Omental fat pad (tissue), 4 donors: Measurements from ENCODE around the gene DIP2C. TPM values are rescaled to one million over a fixed set of nuclear protein-coding genes. Genes with fewer than 3 reads are reported as not detected.

ENCODE experiments used
- ATAC-seq: fragments of 150-250 bp; one replicate; pipeline ENCODE4 v1.9.1; 2016; ENCODE audit warnings: mild to moderate bottlenecking, moderate library complexity; ENCODE audit not compliant: low FRiP score
- DNase-seq: peaks from one replicate; pipeline ENCODE4 v3.0.0-alpha.2; 2019; ENCODE audit warnings: low spot score
- total RNA-seq, 4 donors: library from RNA; depleted of rRNA; stranded (reverse); fragments of >200 nt; gene quantifications; one replicate each; pipeline ENCODE4 v1.1.0, GENCODE V29; 2016
- TF ChIP-seq, protein P1 (sequence below), 3 donors: fragments of 450-650 bp; IDR thresholded peaks; one replicate each; pipeline ENCODE4 v1.5.1; 2016 to 2017; ENCODE audit warnings: antibody characterized with exemption in 3 of 3, mild to moderate bottlenecking in 3 of 3, moderate library complexity in 2 of 3

DIP2C gene
- total RNA-seq, 4 donors from 2014 or later = 19.7 to 56.5 (median 31.1) TPM

DNA sequence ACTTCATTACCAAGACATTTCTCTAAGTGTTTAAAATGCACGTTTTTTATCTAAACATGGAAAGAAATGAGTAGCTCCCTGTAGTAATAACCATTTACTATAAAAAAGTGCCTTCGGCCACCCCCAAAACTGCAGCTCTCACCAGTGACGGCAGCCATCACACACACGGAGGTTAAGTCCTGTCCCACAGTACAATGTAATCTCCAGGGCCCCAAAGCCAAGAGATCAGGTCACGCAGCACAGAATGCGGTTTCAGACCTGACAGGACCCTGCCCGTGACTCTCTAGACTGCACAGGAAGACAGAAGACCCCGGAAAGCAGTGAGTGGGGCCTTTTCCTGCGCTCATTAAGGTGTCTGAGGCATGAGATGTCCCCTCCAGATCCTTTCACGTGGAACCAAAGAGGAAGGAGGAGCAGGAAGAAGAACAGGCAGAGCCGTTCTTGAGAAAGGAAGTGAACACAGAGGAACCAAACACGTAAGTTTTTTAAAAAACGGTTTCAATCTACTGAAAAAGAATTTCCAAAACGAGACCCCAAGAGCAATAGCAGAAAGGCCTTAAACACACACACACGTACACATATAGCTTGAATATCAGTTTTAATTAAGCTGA lies 428.5 kb downstream of the DIP2C start:
- ATAC-seq = no peak
- TF ChIP-seq, protein P1, sequence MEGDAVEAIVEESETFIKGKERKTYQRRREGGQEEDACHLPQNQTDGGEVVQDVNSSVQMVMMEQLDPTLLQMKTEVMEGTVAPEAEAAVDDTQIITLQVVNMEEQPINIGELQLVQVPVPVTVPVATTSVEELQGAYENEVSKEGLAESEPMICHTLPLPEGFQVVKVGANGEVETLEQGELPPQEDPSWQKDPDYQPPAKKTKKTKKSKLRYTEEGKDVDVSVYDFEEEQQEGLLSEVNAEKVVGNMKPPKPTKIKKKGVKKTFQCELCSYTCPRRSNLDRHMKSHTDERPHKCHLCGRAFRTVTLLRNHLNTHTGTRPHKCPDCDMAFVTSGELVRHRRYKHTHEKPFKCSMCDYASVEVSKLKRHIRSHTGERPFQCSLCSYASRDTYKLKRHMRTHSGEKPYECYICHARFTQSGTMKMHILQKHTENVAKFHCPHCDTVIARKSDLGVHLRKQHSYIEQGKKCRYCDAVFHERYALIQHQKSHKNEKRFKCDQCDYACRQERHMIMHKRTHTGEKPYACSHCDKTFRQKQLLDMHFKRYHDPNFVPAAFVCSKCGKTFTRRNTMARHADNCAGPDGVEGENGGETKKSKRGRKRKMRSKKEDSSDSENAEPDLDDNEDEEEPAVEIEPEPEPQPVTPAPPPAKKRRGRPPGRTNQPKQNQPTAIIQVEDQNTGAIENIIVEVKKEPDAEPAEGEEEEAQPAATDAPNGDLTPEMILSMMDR (IDR thresholded peaks at IDR 0.05) = no peak
- DNase-seq = no peak

DNA sequence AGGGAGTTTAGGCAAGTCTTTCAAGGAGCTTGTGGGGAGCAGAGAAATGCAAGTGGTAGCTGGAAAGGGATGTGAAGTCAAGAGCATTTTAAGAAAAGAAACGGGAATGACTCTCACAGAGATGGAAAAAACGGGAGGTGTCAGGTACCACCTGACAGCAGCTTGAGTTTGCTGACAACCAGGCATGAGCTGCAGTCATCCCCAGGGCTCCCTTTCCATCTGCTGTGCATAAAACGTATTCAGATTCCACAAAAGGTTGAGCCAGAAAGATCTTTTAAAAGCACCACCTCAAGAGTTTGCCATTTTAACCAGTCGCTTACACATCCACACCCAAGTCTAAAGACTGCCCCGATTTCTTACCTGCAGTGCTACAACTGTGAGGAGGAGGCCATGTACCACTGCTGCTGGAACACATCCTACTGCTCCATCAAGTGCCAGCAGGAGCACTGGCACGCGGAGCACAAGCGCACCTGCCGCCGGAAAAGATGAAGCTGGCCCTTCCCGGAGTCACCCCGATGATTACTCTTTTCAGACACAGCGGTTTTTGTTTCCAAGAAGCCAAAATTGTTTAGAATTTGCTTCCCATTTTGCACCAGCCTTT lies 437.4 kb downstream of the DIP2C start:
- TF ChIP-seq, protein P1 (IDR thresholded peaks at IDR 0.05) = no peak
- ATAC-seq (no peak), DNase-seq (no peak)

DNA sequence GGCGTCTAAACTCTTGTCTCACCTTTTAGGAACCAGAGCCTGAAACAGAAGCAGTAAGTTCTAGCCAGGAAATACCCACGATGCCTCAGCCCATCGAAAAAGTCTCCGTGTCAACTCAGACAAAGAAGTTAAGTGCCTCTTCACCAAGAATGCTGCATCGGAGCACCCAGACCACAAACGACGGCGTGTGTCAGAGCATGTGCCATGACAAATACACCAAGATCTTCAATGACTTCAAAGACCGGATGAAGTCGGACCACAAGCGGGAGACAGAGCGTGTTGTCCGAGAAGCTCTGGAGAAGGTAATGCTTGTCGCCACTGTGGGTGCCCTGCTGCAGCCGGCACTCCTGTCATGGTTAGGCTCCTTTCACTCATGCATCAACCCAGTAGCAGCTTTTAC lies 441.2 kb downstream of the DIP2C start:
- DNase-seq = no peak
- ATAC-seq = no peak
- TF ChIP-seq, protein P1 (IDR thresholded peaks at IDR 0.05) = no peak

GRCh38 chr10:247480-247879 lies 442.0 kb downstream of the DIP2C start:
- TF ChIP-seq, protein P1 (IDR thresholded peaks at IDR 0.05) = no peak
- DNase-seq (no peak), ATAC-seq (no peak)

- no peak for ATAC-seq
- no peak for DNase-seq
- TF ChIP-seq, protein P1 (IDR thresholded peaks at IDR 0.05) = no peak
Observed at GRCh38 chr10:246431-246830, 443.0 kb downstream of the DIP2C start.

DNA sequence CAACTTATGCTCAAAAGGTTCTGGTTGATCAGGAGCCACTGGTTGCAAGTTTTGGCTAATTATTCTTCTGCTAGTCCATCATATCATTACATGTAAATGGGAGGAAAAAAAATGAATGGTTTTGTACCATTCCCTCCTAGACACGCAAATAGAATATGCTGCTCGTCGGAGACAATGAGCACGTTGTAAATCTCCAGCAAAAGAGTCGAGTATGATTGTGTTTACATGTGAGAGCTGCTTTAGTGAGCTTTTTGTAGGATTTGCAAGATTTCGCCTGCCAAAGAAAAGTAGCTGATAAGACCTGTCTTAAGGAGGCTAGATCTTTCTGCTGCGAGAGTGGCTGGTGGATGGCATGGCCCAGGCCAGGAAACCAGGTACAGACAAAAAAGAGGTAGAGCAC lies 445.2 kb downstream of the DIP2C start:
- DNase-seq = no peak

More for the DNA sequence above, 445.2 kb downstream of the DIP2C start:
- ATAC-seq = no peak
- TF ChIP-seq, protein P1 (IDR thresholded peaks at IDR 0.05) = no peak
